Airway epithelial cell (primary cell): Measurements from ENCODE around the gene CAPN15. TPM values are rescaled to one million over a fixed set of nuclear protein-coding genes. Genes with fewer than 3 reads are reported as not detected.

Source experiments
- total RNA-seq: library from RNA; depleted of rRNA; stranded (reverse); fragments of >200 nt; gene quantifications from 2 replicates; pipeline ENCODE4 v1.2.3, GENCODE V29; 2015

Gene CAPN15
- 45.1 and 52.1 TPM in 2 replicates for total RNA-seq

DNA sequence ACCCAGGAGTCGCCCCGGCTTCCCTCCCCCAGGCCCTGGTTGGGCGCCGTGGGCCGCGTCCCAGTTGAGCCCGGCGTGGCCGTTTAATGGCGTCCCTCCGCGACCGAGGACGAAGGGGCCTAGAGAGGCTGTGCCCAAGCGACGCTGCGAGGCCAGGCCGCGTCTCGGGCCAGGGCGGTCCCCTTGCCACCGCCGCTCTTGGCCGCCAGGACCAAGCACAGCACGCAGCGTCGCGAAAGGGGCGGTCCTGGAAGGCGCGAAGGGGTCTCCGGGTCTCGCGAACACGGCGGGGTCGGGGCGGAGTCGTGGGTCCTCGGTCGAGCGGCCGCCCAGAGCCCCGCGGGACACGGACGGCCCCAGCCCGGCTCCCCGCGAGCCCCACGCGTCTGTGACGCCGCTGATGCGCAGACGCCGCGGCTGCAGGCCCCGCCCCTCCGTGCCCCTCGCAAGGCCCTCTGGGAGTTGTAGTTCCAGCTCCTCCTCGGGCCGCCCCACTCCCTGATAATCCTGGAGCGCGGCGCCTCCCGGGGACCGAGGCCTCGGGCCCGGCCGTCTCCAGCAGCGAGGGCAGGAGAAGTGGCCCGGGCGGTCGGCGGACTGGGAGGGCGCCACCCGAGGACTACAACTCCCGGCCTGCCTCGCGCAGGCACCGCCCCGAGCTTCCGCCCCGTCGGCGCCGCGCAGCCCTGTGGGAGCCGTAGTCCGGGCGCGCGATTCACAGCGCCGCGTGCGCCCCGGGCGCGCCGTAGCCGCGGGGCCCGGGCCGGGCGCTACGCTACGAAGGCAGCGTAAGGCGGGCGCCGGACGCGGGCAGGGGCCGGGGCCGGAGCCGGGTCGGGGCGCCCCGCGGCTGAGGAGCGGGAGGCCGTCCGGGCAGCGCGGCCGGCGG lies at the start of gene CAPN15:
CAPN15 (plus strand) TSS at position 698 of the 889 bp plus-strand sequence. CDS start 19,127 bp downstream, outside the sequence.

GRCh38 chr16:560204-560700 lies 32.7 kb downstream of the CAPN15 start, which contains the start of gene PRR35:
TSS of gene PRR35 (plus strand) at chr16:560394. CDS start at chr16:563295, 2,901 bp downstream.

DNA sequence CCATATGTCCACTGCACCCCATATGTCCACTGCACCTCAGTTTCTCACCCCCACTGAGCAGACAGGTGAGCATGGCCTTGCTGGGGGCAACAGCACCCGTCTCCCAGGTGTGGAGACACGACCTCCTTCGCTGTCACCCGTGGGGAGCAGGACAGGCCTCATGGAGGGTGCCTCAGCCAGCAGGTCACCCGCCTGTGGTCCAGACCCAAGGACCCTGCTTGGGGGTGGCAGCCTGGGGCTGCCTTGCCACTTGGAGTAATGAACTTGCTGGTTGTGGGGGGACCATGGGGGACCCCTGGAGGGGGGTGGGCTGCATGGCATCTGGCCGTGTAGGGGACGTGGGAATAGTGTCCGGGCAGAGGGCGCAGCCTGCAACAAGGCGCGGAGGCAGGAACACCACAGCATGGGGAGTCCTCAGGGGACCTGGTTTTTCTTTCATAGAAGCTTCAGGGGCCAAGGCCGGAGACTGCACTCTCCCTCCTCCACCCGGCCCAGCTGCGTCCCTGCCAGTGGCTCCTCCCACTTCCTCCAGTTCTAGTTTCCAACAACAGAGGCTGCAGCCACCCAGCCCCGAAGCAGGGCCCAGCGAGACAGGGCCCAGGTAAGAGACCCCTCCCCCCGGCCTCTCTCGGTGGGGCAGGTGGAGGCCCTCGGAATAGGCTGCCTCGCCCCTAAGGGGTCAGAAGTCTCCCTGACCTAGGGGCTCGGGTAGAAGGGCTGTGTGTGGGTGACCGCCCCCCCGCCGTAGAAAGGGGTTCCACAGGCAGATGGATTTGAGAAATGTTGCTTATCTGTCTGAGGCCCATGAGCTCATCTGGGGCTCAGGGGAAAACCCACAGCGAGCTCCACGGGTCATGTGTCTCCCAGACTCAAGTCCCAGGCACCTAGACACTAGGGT lies 39.2 kb downstream of the CAPN15 start, which contains the start of gene NHLRC4:
NHLRC4 (plus strand) TSS at position 531 of the 898 bp plus-strand sequence. CDS start 1,043 bp downstream, outside the sequence.

DNA sequence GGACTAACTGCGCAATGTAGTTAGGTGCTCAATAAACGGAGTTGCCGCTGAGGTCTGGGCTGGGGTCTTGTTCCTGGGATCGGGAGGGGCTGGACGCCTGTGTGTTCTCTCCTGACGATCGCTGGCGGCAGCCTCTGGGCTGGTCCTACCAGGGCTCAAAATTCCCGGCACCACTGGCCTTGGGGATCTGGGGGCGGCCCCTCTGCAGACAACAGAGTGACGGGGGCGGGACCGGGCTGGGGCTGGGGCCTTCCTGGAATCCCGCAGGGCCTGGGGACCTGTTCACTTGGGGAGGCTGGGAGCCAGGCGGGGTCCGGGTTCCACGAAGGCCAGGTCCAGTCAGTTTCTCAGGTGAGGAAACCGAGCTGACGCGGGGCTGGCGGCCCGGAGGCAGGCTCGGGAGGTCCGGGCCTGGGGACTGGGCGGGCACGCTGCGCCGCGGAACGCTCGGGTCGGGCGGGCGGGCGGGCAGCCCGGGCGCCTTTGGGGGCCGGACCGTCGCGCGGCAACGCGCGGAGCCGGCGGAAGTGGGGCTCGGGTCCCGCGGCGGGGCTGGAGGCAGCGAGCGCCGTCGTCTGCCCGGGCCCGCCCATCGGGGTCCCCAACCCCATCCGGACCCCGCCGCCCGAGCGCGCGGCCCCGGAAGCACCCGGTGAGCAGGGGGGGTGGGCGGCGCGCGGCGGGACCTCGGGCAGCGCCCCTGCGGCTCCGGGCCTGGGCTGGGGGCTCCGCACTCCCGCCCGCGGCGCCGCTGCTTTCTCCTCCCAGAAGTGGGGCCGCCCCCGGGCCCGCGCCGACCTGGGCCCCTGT lies 42.1 kb downstream of the CAPN15 start, which contains the start of gene PIGQ:
PIGQ (plus strand) TSS at position 524 of the 810 bp plus-strand sequence. CDS start 4,107 bp downstream, outside the sequence.

DNA sequence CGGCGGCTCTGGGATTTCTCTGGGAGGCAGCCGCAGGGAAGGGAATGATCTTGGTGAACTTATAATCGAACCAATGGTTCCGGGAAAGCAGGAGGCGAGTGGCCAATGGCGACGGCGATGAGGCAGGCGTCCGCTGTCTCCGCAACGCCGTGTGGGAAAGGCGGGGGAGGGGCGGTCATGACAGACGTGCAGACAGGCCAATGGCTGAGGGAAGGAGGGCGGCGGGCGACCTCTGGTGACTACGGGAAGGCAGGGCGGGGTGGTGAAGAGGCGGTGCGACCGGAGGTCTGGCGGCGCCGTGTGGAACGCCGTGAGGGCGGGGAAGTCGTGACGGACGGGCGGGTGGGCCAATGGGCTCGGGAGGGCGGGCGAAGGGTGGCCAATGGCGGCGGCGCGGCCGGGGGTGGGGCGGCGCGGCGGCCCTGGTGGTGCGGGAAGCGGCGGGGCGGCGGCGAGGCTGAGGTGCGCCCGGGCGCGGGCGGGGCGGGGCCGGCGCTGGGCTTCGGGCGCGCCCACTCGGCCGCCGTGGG lies 62.2 kb downstream of the CAPN15 start, which contains the start of gene RAB40C:
RAB40C (plus strand) TSS at position 409 of the 530 bp plus-strand sequence. CDS start 226 bp downstream, outside the sequence.

Other genes starting within 250 kb of the CAPN15 start
- gene ARHGDIG, start 247.1 kb upstream of the CAPN15 start, total RNA-seq: 0.60 and 1.6 TPM in 2 replicates
- gene PDIA2, start 244.5 kb upstream of the CAPN15 start, total RNA-seq: 0.37 TPM in 1 of 2 replicates, not detected in the other
- gene AXIN1, start 175.0 kb upstream of the CAPN15 start, total RNA-seq: 33.3 and 34.9 TPM in 2 replicates
- 171 and 215 TPM in 2 replicates for gene MRPL28, start 157.2 kb upstream of the CAPN15 start, total RNA-seq
- gene PGAP6, start 145.7 kb upstream of the CAPN15 start, total RNA-seq: 48.3 and 56.3 TPM in 2 replicates
- gene NME4, start 130.5 kb upstream of the CAPN15 start, total RNA-seq: 140 and 168 TPM in 2 replicates
- gene DECR2, start 125.8 kb upstream of the CAPN15 start, total RNA-seq: 14.5 and 17.5 TPM in 2 replicates
- gene RAB11FIP3, start 102.1 kb upstream of the CAPN15 start, total RNA-seq: 15.2 and 16.9 TPM in 2 replicates
- not detected in 2 replicates for gene PRR35, start 32.7 kb downstream of the CAPN15 start, total RNA-seq
- gene NHLRC4, start 39.3 kb downstream of the CAPN15 start, total RNA-seq: 0.28 TPM in 1 of 2 replicates, not detected in the other
- 25.6 and 30.4 TPM in 2 replicates for gene PIGQ, start 42.3 kb downstream of the CAPN15 start, total RNA-seq
- 21.7 and 24.5 TPM in 2 replicates for gene RAB40C, start 62.4 kb downstream of the CAPN15 start, total RNA-seq
- gene WFIKKN1, start 103.3 kb downstream of the CAPN15 start, total RNA-seq: 0.14 and 0.21 TPM in 2 replicates
- 184 and 265 TPM in 2 replicates for gene METTL26, start 108.6 kb downstream of the CAPN15 start, total RNA-seq
- gene MCRIP2, start 114.1 kb downstream of the CAPN15 start, total RNA-seq: 51.2 and 60.1 TPM in 2 replicates
- gene WDR90, start 121.7 kb downstream of the CAPN15 start, total RNA-seq: 11.3 and 15.0 TPM in 2 replicates
- gene RHOT2, start 140.4 kb downstream of the CAPN15 start, total RNA-seq: 57.4 and 65.5 TPM in 2 replicates
- gene RHBDL1, start 148.0 kb downstream of the CAPN15 start, total RNA-seq: 3.6 and 4.2 TPM in 2 replicates
- 193 and 214 TPM in 2 replicates for gene STUB1, start 152.7 kb downstream of the CAPN15 start, total RNA-seq
- 41.0 and 56.5 TPM in 2 replicates for gene JMJD8, start 156.6 kb downstream of the CAPN15 start, total RNA-seq
- gene WDR24, start 162.7 kb downstream of the CAPN15 start, total RNA-seq: 12.5 and 12.6 TPM in 2 replicates
- gene FBXL16, start 178.1 kb downstream of the CAPN15 start, total RNA-seq: 1.7 and 1.8 TPM in 2 replicates
- 132 and 150 TPM in 2 replicates for gene METRN, start 187.4 kb downstream of the CAPN15 start, total RNA-seq
- 46.1 and 75.9 TPM in 2 replicates for gene ANTKMT, start 193.4 kb downstream of the CAPN15 start, total RNA-seq
- gene CCDC78, start 198.7 kb downstream of the CAPN15 start, total RNA-seq: 1.7 and 3.4 TPM in 2 replicates
- 13.5 and 21.9 TPM in 2 replicates for gene HAGHL, start 199.4 kb downstream of the CAPN15 start, total RNA-seq
- 24.1 and 35.5 TPM in 2 replicates for gene CIAO3, start 213.3 kb downstream of the CAPN15 start, total RNA-seq
- gene MSLN, start 233.0 kb downstream of the CAPN15 start, total RNA-seq: 11.5 and 12.4 TPM in 2 replicates